ENCODE data around the gene GNA14. TPM values are rescaled to one million over a fixed set of nuclear protein-coding genes. Genes with fewer than 3 reads are reported as not detected.

Gene GNA14
- total and polyA plus RNA-seq, 2 donors (not counting 3 experiments of a cell fraction or from before 2014, with no cell fraction given): 2.1 to 3.3 TPM

DNA sequence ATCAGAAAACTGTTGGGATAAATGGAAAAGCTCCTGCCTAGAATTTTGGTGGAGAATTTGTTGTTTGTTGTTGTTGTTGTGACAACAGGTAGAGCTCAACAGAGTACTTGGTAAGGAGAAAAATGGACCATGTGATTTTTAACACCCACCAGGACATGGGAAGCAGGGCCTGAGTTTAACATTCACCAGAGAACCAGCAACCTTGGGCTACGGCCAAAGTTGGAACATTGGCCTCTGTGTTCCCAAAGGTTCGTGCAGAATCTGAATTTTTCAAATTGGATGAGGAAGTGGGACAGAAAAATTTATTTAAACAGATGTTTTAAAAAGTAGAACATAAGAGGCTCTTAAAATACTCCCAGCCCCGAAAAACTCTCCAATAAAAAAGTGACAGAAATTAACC lies 127.0 kb downstream of the GNA14 start:
- H3K27ac ChIP-seq (ENCODE audit: insufficient read depth, low read depth, low read length): no peak overlapping the region
- H3K9me3 ChIP-seq (replicated peaks; ENCODE audit: control insufficient read depth, insufficient read depth, low read length): no peaks in the 10 kb centered on the region
- dilution Hi-C loops (cut with MboI; ENCODE audit: extremely low pct_ligation_motif_present, low sequenced_read_pairs) (no loop called here), intact Hi-C loops (cut with micrococcal nuclease) (no loop called here)
- no peak for TF ChIP-seq JUN (IDR thresholded peaks at IDR 0.05; ENCODE audit: borderline replicate concordance, insufficient read depth, insufficient read length, low read depth)
- no peaks in the 10 kb centered on the region for H3K9me1 ChIP-seq (replicated peaks; ENCODE audit: control insufficient read depth, extremely low read depth, insufficient read depth, low read length)
- no peaks in the 10 kb centered on the region for H3K79me2 ChIP-seq (ENCODE audit: control insufficient read depth, insufficient read depth, low read length)
- FAIRE-seq (no peak), DNase-seq (ENCODE audit: low read depth, low spot score) (no peak)
- H3K4me1 ChIP-seq (ENCODE audit: control insufficient read depth, extremely low read depth, insufficient read depth, low read length): peaks cover 2% of the 10 kb centered on the region
- H3K4me2 ChIP-seq (ENCODE audit: insufficient read depth, low read length): no peak overlapping the region
- POLR2A ChIA-PET: no interaction called here
- H3K9ac ChIP-seq (replicated peaks; ENCODE audit: extremely low read depth, insufficient read depth, low read length): no peak overlapping the region
- CTCF ChIA-PET: no interaction called here
- no TSS peak for BruUV-seq (replicated peaks)
- no peak overlapping the region for H2AFZ ChIP-seq (ENCODE audit: low read depth, low read length)
- no peak overlapping the region for H3K4me3 ChIP-seq (replicated peaks in 1 of 3; ENCODE audit: insufficient read depth in 1 of 3, low read depth in 1 of 3, low read length in 3 of 3)
- H3K36me3 ChIP-seq (ENCODE audit: control insufficient read depth in 2 of 2, extremely low read depth in 1 of 2, insufficient read depth in 2 of 2, low read length in 2 of 2): no peaks in the 10 kb centered on the region
- H3K27me3 ChIP-seq (ENCODE audit: control insufficient read depth in 2 of 2, insufficient read depth in 2 of 2, low read length in 2 of 2): no peaks in the 10 kb centered on the region
- no peaks in the 10 kb centered on the region for H4K20me1 ChIP-seq (replicated peaks; ENCODE audit: control insufficient read depth, extremely low read depth, insufficient read depth, low read length)

DNA sequence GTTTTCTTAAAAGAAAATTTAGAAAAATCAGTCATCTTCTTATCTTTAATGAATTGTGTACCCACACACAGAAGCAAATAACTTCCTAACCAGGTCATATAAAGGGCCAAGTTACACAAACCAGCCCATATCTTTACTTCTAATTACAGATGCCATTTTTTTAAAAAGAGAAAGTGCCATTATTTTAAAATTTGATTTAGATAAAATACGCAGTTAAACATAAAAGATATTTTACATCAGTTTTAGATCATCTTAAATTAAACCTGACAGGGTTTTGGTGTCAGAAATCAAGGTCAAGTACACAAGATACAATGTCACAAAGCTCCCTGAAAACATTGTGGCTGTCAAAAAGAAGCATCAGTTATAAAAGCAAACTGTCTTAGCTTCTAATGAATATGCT lies 129.4 kb downstream of the GNA14 start:
- no peak overlapping the region for H3K4me2 ChIP-seq (ENCODE audit: insufficient read depth, low read length)
- H3K27ac ChIP-seq (ENCODE audit: insufficient read depth, low read depth, low read length): no peak overlapping the region
- no peaks in the 10 kb centered on the region for H3K36me3 ChIP-seq (ENCODE audit: control insufficient read depth in 2 of 2, extremely low read depth in 1 of 2, insufficient read depth in 2 of 2, low read length in 2 of 2)
- ChIA-PET POLR2A (no interaction called here), CTCF (interaction anchor here (1.2 kb wide), 1 partner anchor 61 kb away, joined by 3 read pairs; no protein-coding TSS in a partner anchor)
- no peaks in the 10 kb centered on the region for H3K9me3 ChIP-seq (replicated peaks; ENCODE audit: control insufficient read depth, insufficient read depth, low read length)
- no peaks in the 10 kb centered on the region for H3K79me2 ChIP-seq (ENCODE audit: control insufficient read depth, insufficient read depth, low read length)
- DNase-seq (ENCODE audit: low read depth, low spot score) (no peak), FAIRE-seq (no peak)
- H3K4me1 ChIP-seq (ENCODE audit: control insufficient read depth, extremely low read depth, insufficient read depth, low read length): peaks cover 19% of the 10 kb centered on the region
- H3K9ac ChIP-seq (replicated peaks; ENCODE audit: extremely low read depth, insufficient read depth, low read length): no peak overlapping the region
- intact Hi-C loops (cut with micrococcal nuclease) (loop anchor here (5.0 to 10.0 kb wide), 3 partner anchors 44 to 716 kb away; partner anchors contain the start of gene CEP78), dilution Hi-C loops (cut with MboI; ENCODE audit: extremely low pct_ligation_motif_present, low sequenced_read_pairs) (no loop called here)
- BruUV-seq (replicated peaks): no TSS peak
- H3K4me3 ChIP-seq (replicated peaks in 1 of 3; ENCODE audit: insufficient read depth in 1 of 3, low read depth in 1 of 3, low read length in 3 of 3): no peak overlapping the region
- no peaks in the 10 kb centered on the region for H4K20me1 ChIP-seq (replicated peaks; ENCODE audit: control insufficient read depth, extremely low read depth, insufficient read depth, low read length)
- no peak overlapping the region for H2AFZ ChIP-seq (ENCODE audit: low read depth, low read length)
- TF ChIP-seq, protein P1, sequence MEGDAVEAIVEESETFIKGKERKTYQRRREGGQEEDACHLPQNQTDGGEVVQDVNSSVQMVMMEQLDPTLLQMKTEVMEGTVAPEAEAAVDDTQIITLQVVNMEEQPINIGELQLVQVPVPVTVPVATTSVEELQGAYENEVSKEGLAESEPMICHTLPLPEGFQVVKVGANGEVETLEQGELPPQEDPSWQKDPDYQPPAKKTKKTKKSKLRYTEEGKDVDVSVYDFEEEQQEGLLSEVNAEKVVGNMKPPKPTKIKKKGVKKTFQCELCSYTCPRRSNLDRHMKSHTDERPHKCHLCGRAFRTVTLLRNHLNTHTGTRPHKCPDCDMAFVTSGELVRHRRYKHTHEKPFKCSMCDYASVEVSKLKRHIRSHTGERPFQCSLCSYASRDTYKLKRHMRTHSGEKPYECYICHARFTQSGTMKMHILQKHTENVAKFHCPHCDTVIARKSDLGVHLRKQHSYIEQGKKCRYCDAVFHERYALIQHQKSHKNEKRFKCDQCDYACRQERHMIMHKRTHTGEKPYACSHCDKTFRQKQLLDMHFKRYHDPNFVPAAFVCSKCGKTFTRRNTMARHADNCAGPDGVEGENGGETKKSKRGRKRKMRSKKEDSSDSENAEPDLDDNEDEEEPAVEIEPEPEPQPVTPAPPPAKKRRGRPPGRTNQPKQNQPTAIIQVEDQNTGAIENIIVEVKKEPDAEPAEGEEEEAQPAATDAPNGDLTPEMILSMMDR (IDR thresholded peaks at IDR 0.05; ENCODE audit: extremely low read depth in 1 of 2, insufficient read depth in 1 of 2, low read depth in 1 of 2, low read length in 2 of 2): no peak
- TF ChIP-seq MYC (IDR thresholded peaks at IDR 0.05; ENCODE audit: low read depth, low read length) (no peak), POLR2A (IDR thresholded peaks at IDR 0.05; ENCODE audit: low read depth, low read length) (no peak), EZH2 (IDR thresholded peaks at IDR 0.05; ENCODE audit: borderline replicate concordance, low read depth, low read length, severe bottlenecking) (no peak), JUN (IDR thresholded peaks at IDR 0.05; ENCODE audit: borderline replicate concordance, insufficient read depth, insufficient read length, low read depth) (no peak), POLR2AphosphoS5 (IDR thresholded peaks at IDR 0.05; ENCODE audit: insufficient read depth, low read depth, low read length) (no peak), FOS (IDR thresholded peaks at IDR 0.05; ENCODE audit: borderline replicate concordance, insufficient read depth, low read length) (no peak), GATA2 (IDR thresholded peaks at IDR 0.05; ENCODE audit: insufficient read depth, insufficient read length, low read depth, low read length) (no peak)
- TF ChIP-seq, protein P2, sequence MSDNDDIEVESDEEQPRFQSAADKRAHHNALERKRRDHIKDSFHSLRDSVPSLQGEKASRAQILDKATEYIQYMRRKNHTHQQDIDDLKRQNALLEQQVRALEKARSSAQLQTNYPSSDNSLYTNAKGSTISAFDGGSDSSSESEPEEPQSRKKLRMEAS (IDR thresholded peaks at IDR 0.05; ENCODE audit: insufficient read depth, insufficient read length): no peak
- no peaks in the 10 kb centered on the region for H3K27me3 ChIP-seq (ENCODE audit: control insufficient read depth in 2 of 2, insufficient read depth in 2 of 2, low read length in 2 of 2)
- H3K9me1 ChIP-seq (replicated peaks; ENCODE audit: control insufficient read depth, extremely low read depth, insufficient read depth, low read length): no peaks in the 10 kb centered on the region
